Kidney (tissue), 14 donors: Measurements from ENCODE around the gene DNAH11. TPM values are rescaled to one million over a fixed set of nuclear protein-coding genes. Genes with fewer than 3 reads are reported as not detected.
"Not testable (repeated sequence)": the region's sequence is repeated elsewhere in the genome, so short reads cannot be mapped to it uniquely, and the experiment has no call there.

Source experiments
- DNase-seq, 5 donors: peaks; one replicate each; pipeline ENCODE4 v3.0.0-alpha.2; 2013 to 2020
- FAIRE-seq: peaks from 2 replicates; lab custom pipeline; 2012; peaks lifted over from hg19 to GRCh38; lab: Jason Lieb, UNC
- H3K27ac ChIP-seq, 2 donors: one replicate each; pipeline ENCODE4 v1.7.0; 2013; ENCODE audit warnings: low read depth in 2 of 2, low read length in 2 of 2, inconsistent platforms in 1 of 2
- H3K27me3 ChIP-seq: one replicate; pipeline ENCODE4 v1.7.1; 2013; ENCODE audit warnings: low read length, inconsistent platforms; ENCODE audit not compliant: control insufficient read depth, insufficient read depth
- H3K36me3 ChIP-seq, 3 donors: one replicate each; pipeline versions ENCODE4 v1.7.0 to v1.7.1; 2013; ENCODE audit warnings: low read length in 3 of 3, control low read depth in 1 of 3, inconsistent platforms in 1 of 3; ENCODE audit not compliant: insufficient read depth in 3 of 3, control insufficient read depth in 2 of 3
- H3K4me1 ChIP-seq, 3 donors: one replicate each; pipeline versions ENCODE4 v1.7.0 to v1.7.1; 2013; ENCODE audit warnings: low read length in 3 of 3, inconsistent platforms in 1 of 3, low read depth in 1 of 3; ENCODE audit not compliant: control insufficient read depth in 2 of 3, insufficient read depth in 2 of 3
- H3K4me3 ChIP-seq, 3 donors: one replicate each; pipeline versions ENCODE4 v1.7.0 to v1.8.1; 2013; ENCODE audit warnings: low read length in 3 of 3, control low read depth in 1 of 3, inconsistent platforms in 1 of 3
- H3K9ac ChIP-seq, 3 donors: one replicate each; pipeline versions ENCODE4 v1.7.0 to v1.7.1; 2013; ENCODE audit warnings: low read length in 3 of 3, control low read depth in 1 of 3, inconsistent platforms in 1 of 3
- H3K9me3 ChIP-seq, 3 donors: one replicate each; pipeline versions ENCODE4 v1.7.0 to v1.7.1; 2013; ENCODE audit warnings: low read length in 3 of 3, control low read depth in 1 of 3, inconsistent platforms in 1 of 3; ENCODE audit not compliant: control insufficient read depth in 2 of 3, insufficient read depth in 1 of 3
- intact Hi-C: fragments of 100-400 bp; cut with DNase I; formaldehyde crosslinking; loops from one replicate; pipeline ENCODE4 v1.11.1; 2022
- polyA plus RNA-seq: library from polyadenylated mRNA; stranded (reverse); fragments of 350-450 nt; fragmentation: Illumina TruSeq; extraction: RNeasy Lipid Tissue Mini Kit (QIAGEN cat#74804); gene quantifications from one replicate; pipeline ENCODE4 v1.2.3, GENCODE V29; 2014; ENCODE audit warnings: low read depth, low replicate concordance; ENCODE audit not compliant: insufficient read depth
- total RNA-seq: library from RNA; stranded (reverse); fragmentation: NEBNext Ultra II Directional; extraction: Animal tissue kit (Norgen Biotek cat#: 25700); gene quantifications from one replicate; pipeline ENCODE4 v1.2.1, GENCODE V29; 2021
- TF ChIP-seq, protein P1 (sequence below): IDR thresholded peaks from 3 replicates; pipeline ENCODE4 v1.5.1; 2012; ENCODE audit warnings: mild to moderate bottlenecking, moderate library complexity, borderline replicate concordance; ENCODE audit not compliant: insufficient read depth; ENCODE audit errors: extremely low read depth
- donor health status: control.
- donor health status: control.
- donor health status: control.
- donor health status: control.
- donor health status: control.
- donor health status: DM: yes; HTN: yes; CAD: no.
- donor health status: Normal renal cell carcinoma (clear cell type).

DNAH11 gene
- total and polyA plus RNA-seq, 2 donors from 2014 or later: 0.58 to 2.3 TPM

- no peaks in the 10 kb centered on the region for H3K9me3 ChIP-seq
- no peak for FAIRE-seq
- TF ChIP-seq, protein P1, sequence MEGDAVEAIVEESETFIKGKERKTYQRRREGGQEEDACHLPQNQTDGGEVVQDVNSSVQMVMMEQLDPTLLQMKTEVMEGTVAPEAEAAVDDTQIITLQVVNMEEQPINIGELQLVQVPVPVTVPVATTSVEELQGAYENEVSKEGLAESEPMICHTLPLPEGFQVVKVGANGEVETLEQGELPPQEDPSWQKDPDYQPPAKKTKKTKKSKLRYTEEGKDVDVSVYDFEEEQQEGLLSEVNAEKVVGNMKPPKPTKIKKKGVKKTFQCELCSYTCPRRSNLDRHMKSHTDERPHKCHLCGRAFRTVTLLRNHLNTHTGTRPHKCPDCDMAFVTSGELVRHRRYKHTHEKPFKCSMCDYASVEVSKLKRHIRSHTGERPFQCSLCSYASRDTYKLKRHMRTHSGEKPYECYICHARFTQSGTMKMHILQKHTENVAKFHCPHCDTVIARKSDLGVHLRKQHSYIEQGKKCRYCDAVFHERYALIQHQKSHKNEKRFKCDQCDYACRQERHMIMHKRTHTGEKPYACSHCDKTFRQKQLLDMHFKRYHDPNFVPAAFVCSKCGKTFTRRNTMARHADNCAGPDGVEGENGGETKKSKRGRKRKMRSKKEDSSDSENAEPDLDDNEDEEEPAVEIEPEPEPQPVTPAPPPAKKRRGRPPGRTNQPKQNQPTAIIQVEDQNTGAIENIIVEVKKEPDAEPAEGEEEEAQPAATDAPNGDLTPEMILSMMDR: peak; percentile 6
Measured at GRCh38 chr7:21526007-21526406, 16.8 kb upstream of the DNAH11 start.

DNA sequence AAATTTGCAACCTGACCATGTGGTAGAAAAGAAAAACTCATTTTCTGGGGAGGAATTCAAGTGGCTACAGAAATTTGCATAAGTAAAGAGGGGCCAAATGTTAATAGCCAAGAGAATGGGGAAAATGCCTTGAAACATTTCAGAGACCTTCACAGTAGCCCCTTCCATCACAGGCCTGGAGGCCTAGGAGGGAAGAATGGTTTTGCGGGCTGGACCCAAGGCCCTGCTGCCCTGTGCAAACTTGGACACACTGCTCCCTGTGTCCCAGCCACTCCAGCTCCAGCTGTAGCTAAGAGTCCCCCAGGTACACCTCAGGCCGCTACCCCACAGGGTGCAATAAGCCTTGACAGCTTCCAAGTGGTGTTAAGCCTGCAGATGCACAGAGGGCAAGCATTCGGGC is 16.4 kb upstream of the DNAH11 start:
- no peaks in the 10 kb centered on the region for H3K9me3 ChIP-seq
- TF ChIP-seq, protein P1: no peak
- DNase-seq (no peak), FAIRE-seq (no peak)
- H3K27me3 ChIP-seq: no peaks in the 10 kb centered on the region
- H3K4me1 ChIP-seq: no peaks in the 10 kb centered on the region
- H3K27ac ChIP-seq: no peak overlapping the region
- no peak overlapping the region for H3K4me3 ChIP-seq
- H3K36me3 ChIP-seq: no peaks in the 10 kb centered on the region
- intact Hi-C loops: no loop called here
- H3K9ac ChIP-seq: no peak overlapping the region

More at GRCh38 chr7:21526007-21526406, 16.8 kb upstream of the DNAH11 start:
- H3K4me1 ChIP-seq: no peaks in the 10 kb centered on the region
- no peaks in the 10 kb centered on the region for H3K36me3 ChIP-seq
- DNase-seq: no peak
- intact Hi-C loops: no loop called here
- no peak overlapping the region for H3K27ac ChIP-seq
- H3K27me3 ChIP-seq: no peaks in the 10 kb centered on the region
- H3K9ac ChIP-seq: no peak overlapping the region
- no peak overlapping the region for H3K4me3 ChIP-seq

GRCh38 chr7:21532485-21532884 is 10.4 kb upstream of the DNAH11 start:
- H3K4me1 ChIP-seq, H3K9me3 ChIP-seq, H3K27me3 ChIP-seq, H3K36me3 ChIP-seq, H3K4me3 ChIP-seq, H3K9ac ChIP-seq, intact Hi-C loops, H3K27ac ChIP-seq, FAIRE-seq, DNase-seq: not testable (repeated sequence)

- H3K27me3 ChIP-seq, H3K9me3 ChIP-seq, intact Hi-C loops, H3K4me1 ChIP-seq, DNase-seq, FAIRE-seq, H3K9ac ChIP-seq, H3K4me3 ChIP-seq, H3K36me3 ChIP-seq, H3K27ac ChIP-seq: not testable (repeated sequence)
Measured at GRCh38 chr7:21533646-21534045, 9.2 kb upstream of the DNAH11 start.

GRCh38 chr7:21536445-21537118 is 6.3 kb upstream of the DNAH11 start:
- intact Hi-C loops, H3K36me3 ChIP-seq, H3K27ac ChIP-seq, H3K9me3 ChIP-seq, H3K4me1 ChIP-seq, H3K9ac ChIP-seq, FAIRE-seq, H3K27me3 ChIP-seq, H3K4me3 ChIP-seq: not testable (repeated sequence)
- peak in 1 of 5 donors; percentile 64 for DNase-seq
